GM12892 (cell line): ENCODE data around the gene KCNH4.
A peak's percentile ranks its signal among the peaks of the same experiment; 100 is the strongest.

Source experiments
- DNase-seq: peaks from one replicate; pipeline ENCODE4 v3.0.0; 2011; ENCODE audit not compliant: insufficient read length
- FAIRE-seq: peaks from 2 replicates; lab custom pipeline; 2011; peaks lifted over from hg19 to GRCh38; lab: Jason Lieb, UNC
- POLR2A ChIP-seq: IDR thresholded peaks from 2 replicates; pipeline ENCODE4 v1.6.1; 2011; ENCODE audit warnings: low read depth, low read length, control low read depth
- POLR2AphosphoS5 ChIP-seq: IDR thresholded peaks from 2 replicates; pipeline ENCODE4 v1.6.1; 2011; ENCODE audit warnings: low read depth, low read length, control low read depth
- TAF1 ChIP-seq: IDR thresholded peaks from 2 replicates; pipeline ENCODE4 v1.6.1; 2011; ENCODE audit warnings: low read depth, mild to moderate bottlenecking, control low read depth, low read length, borderline replicate concordance

The KCNH4 gene

DNA sequence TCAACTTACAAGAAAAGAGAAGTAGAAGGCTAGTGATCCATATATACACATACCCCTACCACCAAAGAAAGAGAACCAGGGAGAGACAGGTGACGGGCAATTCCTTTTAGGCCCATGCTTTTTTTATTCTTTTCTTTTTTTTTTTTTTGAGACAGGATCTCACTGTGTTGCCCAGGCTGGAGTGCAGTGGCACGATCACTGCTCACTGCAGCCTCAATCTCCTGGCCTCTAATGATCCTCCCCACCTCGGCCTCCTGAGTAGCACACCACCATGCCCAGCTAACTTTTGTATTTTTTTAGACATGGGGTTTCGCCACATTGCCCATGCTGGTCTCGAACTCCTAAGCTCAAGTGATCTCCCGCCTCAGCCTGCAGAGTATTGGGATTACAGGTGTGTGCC, 53.5 kb downstream of the KCNH4 start:
- DNase-seq (no peak), FAIRE-seq (no peak)
- TF ChIP-seq POLR2AphosphoS5 (no peak), POLR2A (no peak), TAF1 (no peak)

- TF ChIP-seq POLR2AphosphoS5 (no peak), TAF1 (no peak), POLR2A (no peak)
- no peak for FAIRE-seq
- no peak for DNase-seq
Measured at GRCh38 chr17:42126836-42127235, 54.1 kb downstream of the KCNH4 start.

DNA sequence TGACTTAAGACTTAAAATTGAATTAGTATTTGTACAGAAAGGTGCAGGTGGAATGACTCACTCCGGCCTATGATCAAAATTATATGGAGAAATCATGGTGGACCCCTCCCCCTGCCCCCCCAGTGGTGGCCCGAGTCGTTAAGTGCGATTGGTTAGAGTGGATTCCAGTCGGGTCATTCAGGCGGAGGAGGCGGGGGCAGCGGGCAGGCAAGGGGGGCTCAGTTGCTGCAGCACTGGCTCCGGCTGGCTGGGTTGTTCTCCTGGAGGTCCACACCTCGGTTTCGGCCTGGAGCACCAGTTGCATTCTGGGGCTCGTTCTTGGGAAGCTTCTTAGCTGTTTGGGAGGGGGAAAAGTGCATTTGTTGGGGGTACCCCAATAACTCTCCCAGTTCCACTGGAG, 55.4 kb downstream of the KCNH4 start:
- DNase-seq (no peak), FAIRE-seq (no peak)
- TF ChIP-seq POLR2AphosphoS5: no peak
- no peak for TF ChIP-seq POLR2A
- no peak for TF ChIP-seq TAF1

- FAIRE-seq (no peak), DNase-seq (no peak)
- TF ChIP-seq POLR2AphosphoS5 (no peak), POLR2A (no peak; the same call in 1 of the 2 replicates), TAF1 (no peak)
Measured at GRCh38 chr17:42124256-42124655, 56.7 kb downstream of the KCNH4 start.

DNA sequence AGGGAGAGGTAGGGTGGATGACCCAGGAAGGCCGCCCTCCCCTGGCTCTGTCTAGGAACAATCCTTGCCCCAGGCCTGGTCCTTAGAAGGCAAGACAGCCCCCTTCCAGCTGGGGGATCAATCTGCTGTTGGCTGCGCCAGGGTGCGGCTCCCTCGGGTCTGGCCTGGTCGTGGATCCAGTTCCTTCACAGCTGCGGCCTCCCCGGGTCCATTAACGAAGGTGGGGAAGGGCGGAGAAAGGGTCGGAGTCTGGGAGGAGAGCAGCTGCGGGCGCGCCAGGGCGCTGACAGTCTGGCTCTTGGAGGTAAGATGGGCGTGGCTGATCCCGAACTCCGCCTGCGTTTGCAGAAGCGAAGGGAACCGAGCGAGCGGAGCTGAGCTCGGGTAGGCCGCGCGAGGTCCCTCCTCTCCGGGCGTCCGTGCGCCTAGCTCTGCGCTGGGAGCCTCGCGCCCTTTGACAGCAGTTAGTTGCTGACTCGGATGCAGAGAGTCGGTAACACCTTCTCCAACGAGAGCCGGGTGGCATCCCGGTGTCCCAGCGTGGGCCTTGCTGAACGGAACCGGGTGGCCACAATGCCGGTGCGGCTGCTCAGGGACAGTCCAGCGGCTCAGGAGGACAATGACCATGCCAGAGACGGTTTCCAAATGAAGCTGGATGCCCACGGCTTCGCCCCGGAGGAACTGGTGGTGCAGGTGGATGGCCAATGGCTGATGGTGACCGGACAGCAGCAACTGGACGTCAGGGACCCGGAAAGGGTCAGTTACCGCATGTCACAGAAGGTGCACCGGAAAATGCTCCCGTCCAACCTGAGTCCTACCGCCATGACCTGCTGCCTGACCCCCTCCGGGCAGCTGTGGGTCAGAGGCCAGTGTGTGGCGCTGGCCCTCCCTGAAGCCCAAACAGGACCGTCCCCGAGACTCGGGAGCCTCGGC, 58.3 kb downstream of the KCNH4 start, which contains the start of gene HSPB9:
Gene HSPB9 (plus strand): TSS at position 434 of the 933 bp plus-strand sequence. CDS start 47 bp downstream, at position 481.
- DNase-seq (no peak), FAIRE-seq (no peak)
- no peak for TF ChIP-seq TAF1
- no peak for TF ChIP-seq POLR2A
- no peak for TF ChIP-seq POLR2AphosphoS5

GRCh38 chr17:42120770-42121769, 59.9 kb downstream of the KCNH4 start, which contains the start of gene KAT2A:
Gene KAT2A (minus strand): TSS chr17:42121367. CDS start chr17:42121304, 63 bp downstream.
- TF ChIP-seq POLR2A: peak; percentile 80; the same call in 1 of the 2 replicates
- no peak for TF ChIP-seq TAF1
- TF ChIP-seq POLR2AphosphoS5: peak; percentile 82
- FAIRE-seq (peak; percentile 99), DNase-seq (peak; percentile 98)

GRCh38 chr17:42120161-42120769, 60.7 kb downstream of the KCNH4 start:
- FAIRE-seq: peak; percentile 87
- TF ChIP-seq POLR2A (no peak), POLR2AphosphoS5 (no peak), TAF1 (no peak)
- no peak for DNase-seq

DNA sequence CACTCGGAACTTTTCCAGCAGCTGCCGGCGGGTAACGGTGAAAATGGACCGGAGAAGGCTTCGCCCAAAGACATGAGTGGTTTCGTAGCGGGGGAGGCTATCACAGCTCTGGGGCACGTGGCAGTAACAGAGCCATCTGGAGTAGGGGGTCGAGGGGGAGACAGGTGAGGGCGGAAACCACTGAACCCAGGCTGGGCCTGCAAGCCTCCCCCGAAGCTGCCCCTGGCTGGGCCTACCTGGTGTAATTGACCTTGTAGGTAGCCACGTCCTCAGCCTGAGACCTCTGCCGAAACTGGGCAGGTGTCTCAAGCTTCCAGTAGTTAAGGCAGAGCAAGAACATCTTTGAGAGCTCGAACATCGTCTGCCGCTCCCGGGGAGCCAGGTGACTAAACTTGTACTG, 61.6 kb downstream of the KCNH4 start:
- DNase-seq (no peak), FAIRE-seq (no peak)
- TF ChIP-seq POLR2AphosphoS5 (no peak), TAF1 (no peak), POLR2A (no peak)

- TF ChIP-seq POLR2A: no peak
- TF ChIP-seq TAF1: no peak
- no peak for TF ChIP-seq POLR2AphosphoS5
- FAIRE-seq (peak; percentile 73), DNase-seq (no peak)
Measured at GRCh38 chr17:42118545-42118944, 62.4 kb downstream of the KCNH4 start.

- DNase-seq: no peak
- no peak for FAIRE-seq
- TF ChIP-seq TAF1 (no peak), POLR2A (no peak), POLR2AphosphoS5 (no peak)
Measured at GRCh38 chr17:42118126-42118510, 62.8 kb downstream of the KCNH4 start.
